HepG2 (cell line): Measurements from ENCODE around the gene SYNGR1.

Experiments used
- SUZ12 ChIP-seq: fragments of 150-350 bp; IDR thresholded peaks from 2 replicates; pipeline ENCODE4 v1.6.1; 2014; ENCODE audit warnings: low read depth, low read length
- ZBTB7A ChIP-seq: sonication (generic); formaldehyde crosslinking; IDR thresholded peaks from 2 replicates; pipeline ENCODE4 v1.8.0; 2022; ENCODE audit warnings: mild to moderate bottlenecking, missing genetic modification reagents
- TF ChIP-seq, protein P1 (sequence below): sonication (generic); formaldehyde crosslinking; IDR thresholded peaks from 2 replicates; pipeline ENCODE4 v1.5.0; 2020; ENCODE audit warnings: mild to moderate bottlenecking, low read depth, missing genetic modification reagents, borderline replicate concordance
- TF ChIP-seq, protein P2 (sequence below): sonication (generic); formaldehyde crosslinking; IDR thresholded peaks from 2 replicates; pipeline ENCODE4 v1.5.1; 2020; ENCODE audit warnings: mild to moderate bottlenecking, missing genetic modification reagents

DNA sequence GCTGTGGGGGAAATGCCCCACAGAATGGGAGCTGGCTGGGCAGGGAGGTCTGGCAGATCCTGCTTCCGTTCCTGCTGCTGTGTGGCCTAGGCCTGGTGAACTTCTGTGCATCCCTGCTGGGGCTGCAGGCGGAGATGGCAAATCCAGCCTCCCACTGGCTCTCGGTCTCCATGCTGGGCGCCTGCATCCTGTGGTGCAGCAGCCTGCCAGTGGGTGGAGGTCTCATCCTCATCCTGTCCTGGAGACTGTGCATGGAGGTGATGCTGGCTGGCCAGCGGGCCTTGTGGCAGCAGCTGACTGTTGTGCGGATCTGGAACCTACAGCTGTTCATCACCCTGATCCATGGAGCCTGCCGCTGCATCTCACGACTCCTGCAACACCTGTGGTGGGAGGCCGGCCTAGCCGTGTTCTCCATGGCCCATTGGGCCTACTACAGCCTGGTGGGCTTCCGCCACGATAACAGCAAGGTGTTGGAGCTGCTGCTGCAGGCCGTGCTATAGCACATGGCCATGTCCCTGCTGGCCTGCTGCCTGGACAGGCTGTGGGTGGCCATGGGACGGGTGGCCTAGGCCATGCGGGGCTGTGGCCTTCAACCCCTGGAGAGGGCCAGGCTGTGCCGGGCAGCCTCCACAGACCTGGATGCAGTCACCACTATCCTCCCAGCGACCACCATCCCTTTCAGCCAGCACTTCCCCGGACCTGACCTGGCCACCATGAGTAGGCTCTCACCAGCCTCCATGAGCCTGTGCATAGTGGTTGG, 21.6 kb upstream of the SYNGR1 start:
- TF ChIP-seq ZBTB7A: no peak
- TF ChIP-seq, protein P1, sequence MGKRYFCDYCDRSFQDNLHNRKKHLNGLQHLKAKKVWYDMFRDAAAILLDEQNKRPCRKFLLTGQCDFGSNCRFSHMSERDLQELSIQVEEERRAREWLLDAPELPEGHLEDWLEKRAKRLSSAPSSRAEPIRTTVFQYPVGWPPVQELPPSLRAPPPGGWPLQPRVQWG (CRISPR knock-in tag): no peak
- TF ChIP-seq, protein P2, sequence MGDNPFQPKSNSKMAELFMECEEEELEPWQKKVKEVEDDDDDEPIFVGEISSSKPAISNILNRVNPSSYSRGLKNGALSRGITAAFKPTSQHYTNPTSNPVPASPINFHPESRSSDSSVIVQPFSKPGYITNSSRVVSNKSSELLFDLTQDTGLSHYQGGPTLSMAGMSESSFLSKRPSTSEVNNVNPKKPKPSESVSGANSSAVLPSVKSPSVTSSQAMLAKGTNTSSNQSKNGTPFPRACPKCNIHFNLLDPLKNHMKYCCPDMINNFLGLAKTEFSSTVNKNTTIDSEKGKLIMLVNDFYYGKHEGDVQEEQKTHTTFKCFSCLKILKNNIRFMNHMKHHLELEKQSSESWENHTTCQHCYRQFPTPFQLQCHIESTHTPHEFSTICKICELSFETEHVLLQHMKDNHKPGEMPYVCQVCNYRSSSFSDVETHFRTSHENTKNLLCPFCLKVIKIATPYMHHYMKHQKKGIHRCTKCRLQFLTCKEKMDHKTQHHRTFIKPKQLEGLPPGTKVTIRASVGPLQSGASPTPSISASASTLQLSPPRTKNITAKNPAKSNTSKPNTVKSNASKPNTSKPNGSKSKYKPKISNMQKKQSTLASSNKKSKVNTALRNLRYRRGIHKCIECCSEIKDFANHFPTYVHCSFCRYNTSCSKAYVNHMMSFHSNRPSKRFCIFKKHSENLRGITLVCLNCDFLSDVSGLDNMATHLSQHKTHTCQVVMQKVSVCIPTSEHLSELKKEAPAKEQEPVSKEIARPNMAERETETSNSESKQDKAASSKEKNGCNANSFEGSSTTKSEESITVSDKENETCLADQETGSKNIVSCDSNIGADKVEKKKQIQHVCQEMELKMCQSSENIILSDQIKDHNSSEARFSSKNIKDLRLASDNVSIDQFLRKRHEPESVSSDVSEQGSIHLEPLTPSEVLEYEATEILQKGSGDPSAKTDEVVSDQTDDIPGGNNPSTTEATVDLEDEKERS (CRISPR knock-in tag): no peak
- TF ChIP-seq SUZ12: no peak
